Fibroblast of the conjunctiva (primary cell): Measurements from ENCODE around the gene PEX10.
A peak's percentile ranks its signal among the peaks of the same experiment; 100 is the strongest.

Source experiments
- DNase-seq: peaks from one replicate; pipeline ENCODE4 v3.0.0-alpha.2; 2010; ENCODE audit warnings: low read depth

The PEX10 gene

GRCh38 chr1:2404890-2405511 lies 7.4 kb downstream of the PEX10 start:
- peak; percentile 21 for DNase-seq

- DNase-seq = no peak
Observed at GRCh38 chr1:2404142-2404889, 8.0 kb downstream of the PEX10 start.

DNA sequence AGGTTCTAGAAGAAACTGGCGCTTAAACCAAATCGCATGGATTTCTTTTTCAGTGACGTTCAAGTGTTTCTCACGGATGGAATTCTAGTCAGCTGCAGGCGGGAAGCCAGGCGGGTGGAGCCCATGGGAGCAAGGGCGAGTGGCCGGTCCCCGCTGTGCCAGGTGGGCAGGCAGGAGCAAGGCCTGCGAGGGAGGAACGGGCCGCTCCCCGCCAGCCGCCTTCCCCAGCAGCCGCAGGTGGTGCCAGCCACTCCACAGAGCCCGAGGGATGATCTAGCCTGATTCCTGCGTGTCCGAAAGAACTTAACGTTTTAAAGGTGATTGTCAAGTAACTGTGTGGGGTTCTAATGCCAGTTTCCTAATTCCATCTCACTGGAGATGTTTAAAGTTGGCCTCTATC lies 9.1 kb downstream of the PEX10 start:
- DNase-seq = no peak

DNA sequence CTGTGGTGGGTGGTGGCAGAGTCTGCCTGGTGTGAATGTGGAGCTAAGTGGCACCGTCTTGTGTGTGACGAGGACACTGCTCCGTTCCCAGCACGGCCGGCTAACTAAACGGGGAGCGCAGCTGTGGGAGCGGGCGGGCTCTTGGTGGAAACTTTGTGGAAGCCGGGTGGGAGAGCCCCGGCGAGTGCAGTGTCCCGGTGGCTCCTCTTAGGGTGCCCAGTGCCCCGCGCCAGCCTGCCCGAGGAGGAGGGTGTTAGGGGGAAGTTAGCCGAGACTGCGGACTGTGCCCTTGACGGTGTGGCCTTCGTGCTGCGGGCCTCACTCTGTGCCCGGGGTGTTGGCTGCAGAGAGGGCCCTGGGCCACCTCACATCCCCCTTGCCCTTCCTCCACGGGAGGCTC lies 9.9 kb downstream of the PEX10 start:
- no peak for DNase-seq

- DNase-seq = no peak
Observed at GRCh38 chr1:2400950-2401649, 11.3 kb downstream of the PEX10 start.

GRCh38 chr1:2400576-2400909 lies 11.8 kb downstream of the PEX10 start:
- DNase-seq = no peak

GRCh38 chr1:2399890-2400575 lies 12.3 kb downstream of the PEX10 start:
- no peak for DNase-seq

GRCh38 chr1:2398871-2399270 lies 13.5 kb downstream of the PEX10 start:
- DNase-seq = no peak

GRCh38 chr1:2397007-2397679 lies 15.2 kb downstream of the PEX10 start:
- no peak for DNase-seq

DNA sequence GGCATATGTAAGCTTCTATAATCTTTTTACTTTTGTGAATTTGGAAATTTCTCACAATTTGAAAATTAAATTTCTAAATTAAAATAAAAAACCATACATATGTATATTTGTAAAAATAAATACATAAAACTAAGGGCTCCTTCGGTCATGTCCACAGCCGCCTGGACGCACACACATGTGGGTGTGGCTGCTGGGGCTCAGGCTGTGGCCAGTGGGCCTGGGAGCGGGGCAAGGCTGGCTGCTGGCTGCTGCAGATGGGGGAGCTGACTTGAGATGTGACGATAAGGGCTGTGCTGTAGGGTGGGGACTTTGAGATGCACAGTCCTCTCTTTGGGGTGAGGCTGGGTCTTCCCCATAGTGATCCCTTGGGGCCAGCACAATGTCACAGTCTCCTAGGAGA lies 15.9 kb downstream of the PEX10 start:
- DNase-seq = no peak

DNA sequence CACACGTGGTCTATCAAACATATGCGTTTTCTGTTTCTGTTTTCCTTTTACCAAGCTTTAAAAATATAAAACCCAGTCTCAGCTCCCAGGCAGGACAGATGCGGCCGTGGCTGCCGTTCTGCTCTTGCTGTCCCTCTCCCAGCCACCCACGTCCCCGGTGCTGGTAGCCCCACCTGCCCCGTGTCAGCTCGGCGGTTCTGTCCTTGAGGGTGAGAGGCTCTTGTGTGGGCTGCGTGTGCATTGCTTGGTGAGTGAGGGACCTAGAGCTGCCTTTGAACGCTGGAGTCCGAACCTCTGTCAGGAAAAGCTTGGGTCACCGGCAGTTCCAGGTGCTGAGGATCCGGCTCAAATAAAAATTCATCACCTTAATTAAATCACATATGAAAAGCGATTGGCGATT lies 16.3 kb downstream of the PEX10 start:
- no peak for DNase-seq

DNA sequence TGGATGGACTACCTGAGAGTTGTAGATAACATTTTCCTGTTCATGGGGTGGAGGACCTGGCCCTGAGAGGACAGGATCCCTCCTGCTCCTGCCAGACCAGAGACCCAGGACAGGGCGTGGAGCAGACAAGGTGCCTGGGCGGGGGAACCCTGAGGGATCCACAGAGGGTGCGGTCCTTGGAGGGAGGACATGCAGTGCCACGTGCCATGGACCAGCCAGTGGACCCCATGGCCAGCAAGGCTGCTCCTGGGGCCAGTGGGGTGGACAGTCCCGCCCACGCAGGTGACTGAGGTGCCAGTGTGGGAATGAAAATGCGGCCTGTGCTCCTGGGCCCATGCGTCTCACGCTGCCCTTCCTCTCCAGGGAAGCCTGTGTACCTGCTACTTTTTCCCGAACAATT lies 17.1 kb downstream of the PEX10 start:
- DNase-seq = no peak

DNA sequence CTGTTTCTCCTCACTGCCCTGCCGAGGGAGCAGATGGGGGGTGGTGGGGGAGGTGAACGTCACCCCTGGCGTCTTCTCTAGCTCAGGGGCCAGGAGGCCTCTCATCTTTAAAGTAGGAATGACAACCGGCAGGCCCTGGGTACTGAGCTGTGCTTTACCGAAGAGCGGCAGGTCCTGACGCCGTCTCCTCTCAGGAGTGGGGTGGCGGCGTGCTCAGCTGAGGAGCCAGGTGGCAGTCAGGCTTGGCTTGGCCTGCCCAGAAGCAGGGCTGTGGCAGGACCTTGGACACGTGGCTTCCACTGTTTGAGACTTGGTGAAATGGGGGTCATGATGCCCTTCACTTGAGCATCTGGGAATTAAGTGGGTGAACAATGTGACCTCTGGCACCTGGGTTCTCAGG lies 17.6 kb downstream of the PEX10 start:
- DNase-seq = no peak

DNA sequence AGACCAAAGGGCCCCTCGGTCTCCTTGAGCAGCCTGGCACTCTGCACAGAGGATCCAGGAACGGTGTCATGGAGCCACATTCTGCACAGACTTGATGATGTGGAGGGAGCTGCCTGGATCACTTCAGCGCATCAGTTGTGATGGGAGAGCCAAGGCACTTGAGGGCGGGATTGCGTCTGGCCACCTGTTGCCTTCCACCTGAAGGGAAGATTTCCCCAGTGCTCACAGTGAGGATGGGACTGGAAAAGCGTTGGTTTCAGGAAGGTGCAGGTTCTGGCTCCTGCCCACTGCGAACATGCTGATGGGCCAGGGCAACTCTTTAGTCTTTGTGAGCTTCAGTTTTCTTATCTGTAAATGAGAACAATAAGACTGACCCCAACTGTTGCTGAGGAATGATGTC lies 18.1 kb downstream of the PEX10 start:
- no peak for DNase-seq

DNA sequence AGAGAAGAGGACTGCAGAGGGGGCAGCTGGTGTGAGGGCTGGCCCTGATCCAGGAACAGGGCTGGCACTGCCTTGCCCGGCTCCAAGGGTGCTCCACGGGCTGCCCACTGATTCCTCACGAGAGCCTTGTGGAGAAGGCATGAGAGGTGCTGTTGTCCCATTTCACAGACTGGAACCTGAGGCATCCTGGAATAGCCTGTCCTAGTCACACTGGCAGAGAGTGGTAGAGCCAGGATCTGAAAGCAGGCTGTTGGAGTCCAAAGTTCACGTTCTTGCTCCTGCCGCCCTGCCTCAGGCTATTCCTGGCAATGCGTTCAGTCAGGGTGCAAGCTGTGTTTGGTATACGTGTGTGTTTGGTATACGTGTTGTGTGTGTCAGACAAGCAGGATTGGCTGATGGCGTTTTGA lies 18.9 kb downstream of the PEX10 start:
- no peak for DNase-seq

GRCh38 chr1:2392686-2393085 lies 19.7 kb downstream of the PEX10 start:
- no peak for DNase-seq

GRCh38 chr1:2391931-2392509 lies 20.3 kb downstream of the PEX10 start:
- DNase-seq = no peak

DNA sequence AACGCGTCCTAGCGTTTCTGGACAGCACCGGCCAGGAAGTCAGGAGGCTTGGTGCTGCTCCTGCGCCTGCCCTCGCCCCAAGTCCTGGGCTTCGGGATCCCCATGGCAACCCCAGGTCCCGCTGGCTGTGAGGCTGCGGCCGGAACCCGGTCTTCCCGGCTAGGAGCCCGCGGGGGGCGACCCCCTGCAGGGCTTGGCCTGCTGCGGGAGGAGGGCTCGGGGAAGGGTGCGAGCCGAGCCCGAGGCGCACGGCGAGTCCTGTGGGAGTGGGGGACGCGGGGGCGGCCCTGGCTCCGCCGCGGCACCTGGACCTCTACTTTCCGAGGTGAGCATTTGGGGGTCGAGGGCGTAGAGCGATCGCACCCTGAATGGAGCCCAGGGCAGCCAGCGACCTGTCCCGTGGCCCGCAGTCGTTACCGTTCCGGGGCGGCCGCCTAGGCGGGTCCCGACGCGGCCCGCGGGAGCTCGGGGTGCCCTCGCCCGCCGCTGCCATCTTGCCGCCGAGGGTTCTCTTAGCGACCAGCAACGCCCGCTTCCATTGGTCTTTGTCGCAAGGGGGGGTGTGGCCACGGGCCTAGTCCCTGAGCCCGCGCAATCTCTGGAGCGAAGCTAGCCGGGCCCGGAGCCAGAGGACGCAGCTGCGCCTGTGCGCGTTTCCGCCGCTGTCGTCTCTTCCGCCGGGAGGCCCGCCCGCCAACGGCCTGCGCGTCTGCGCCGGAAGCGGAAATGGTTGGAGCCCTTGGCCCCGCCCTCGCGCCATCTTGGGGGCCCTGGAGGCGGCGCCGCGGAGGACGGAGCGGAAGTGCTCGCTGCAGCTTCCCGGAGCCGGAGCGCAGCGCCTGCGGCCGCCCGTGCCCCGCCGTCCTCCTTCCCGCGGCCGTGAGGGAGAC lies 21.1 kb downstream of the PEX10 start, which contains the start of the genes MORN1 and RER1:
MORN1 (minus strand) TSS at position 514 of the 890 bp plus-strand sequence; CDS start at position 493, 21 bp downstream.
RER1 (plus strand) TSS at position 801 of the 890 bp plus-strand sequence. CDS start 3,950 bp downstream, outside the sequence.
- DNase-seq = peak; percentile 96

DNA sequence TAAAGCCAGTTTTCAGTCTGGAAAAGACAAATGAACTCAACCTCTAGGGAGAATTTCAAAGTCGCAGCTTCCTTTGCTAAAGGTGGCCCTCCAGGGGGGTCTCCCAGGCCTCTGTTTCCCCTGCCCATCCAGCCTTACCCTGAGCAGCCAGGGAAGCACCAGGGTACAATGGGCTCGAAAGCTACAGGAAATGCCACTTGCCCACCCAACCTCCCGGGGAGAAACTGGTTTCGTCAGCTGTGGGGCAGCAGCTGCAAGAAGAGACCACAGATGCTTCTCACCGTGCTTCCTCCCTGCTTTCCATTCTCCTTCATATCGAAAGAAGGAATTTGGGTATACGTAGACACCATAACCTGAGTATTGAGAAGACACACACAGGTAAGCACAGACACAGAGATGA lies 22.7 kb downstream of the PEX10 start:
- DNase-seq = no peak
